CD4-positive, alpha-beta T cell treated with Interleukin-1 beta for 1 hour (primary cell): ENCODE data around the gene HAUS2.

Source experiments
- DNase-seq, 2 donors: peaks; one replicate each; pipeline ENCODE4 v3.0.0-alpha.2; 2020 to 2022

HAUS2 gene

DNA sequence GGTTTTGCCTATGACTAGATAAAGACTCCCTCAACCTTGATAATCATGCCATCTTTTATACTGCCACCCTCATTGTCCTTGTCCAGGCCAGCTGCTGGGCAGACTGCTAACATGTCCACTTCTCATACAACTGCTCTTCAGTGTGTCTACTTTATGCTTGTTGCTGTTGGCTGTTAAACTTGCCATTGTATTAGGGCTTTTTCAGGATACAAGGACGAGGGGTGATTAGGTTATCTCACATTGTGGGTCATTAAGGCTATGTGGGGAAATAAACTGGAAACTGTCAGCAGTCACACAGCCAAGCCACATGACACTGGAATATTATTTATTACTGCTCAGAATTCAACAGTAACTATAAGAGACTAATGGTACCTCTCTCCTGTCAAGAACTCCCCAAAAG, 62.9 kb downstream of the HAUS2 start:
- no peak for DNase-seq

DNA sequence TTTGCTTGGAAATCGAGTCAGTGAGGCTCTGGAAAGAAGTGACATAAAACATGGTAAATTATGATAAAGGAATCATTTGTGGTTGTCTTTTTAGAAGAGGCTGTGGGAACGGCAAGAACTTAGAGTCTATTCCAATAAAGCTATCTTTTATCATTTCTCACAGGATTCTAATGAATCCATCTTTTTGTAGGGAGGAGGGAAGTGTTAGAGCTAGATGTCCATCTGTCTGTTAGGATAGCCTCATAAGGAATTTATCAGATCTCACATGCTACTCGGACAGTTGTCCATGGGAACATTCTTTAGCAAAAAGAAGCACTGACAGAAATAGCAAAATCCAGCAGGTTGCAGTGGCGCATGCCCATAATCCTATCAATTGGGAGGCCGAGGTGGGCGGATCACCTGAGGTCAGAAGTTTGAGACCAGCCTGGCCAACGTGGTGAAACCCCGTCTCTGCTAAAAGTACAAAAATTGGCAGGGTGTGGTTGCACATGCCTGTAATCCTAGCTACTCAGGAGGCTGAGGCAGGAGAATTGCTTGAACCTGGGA, 63.8 kb downstream of the HAUS2 start:
- DNase-seq: no peak

- no peak for DNase-seq
Observed at GRCh38 chr15:42616107-42616506, 67.5 kb downstream of the HAUS2 start.
